ENCODE results near the gene WDR83. TPM values are rescaled to one million over a fixed set of nuclear protein-coding genes. Genes with fewer than 3 reads are reported as not detected.
A peak's percentile ranks its signal among the peaks of the same experiment; 100 is the strongest.

Gene WDR83
- total RNA-seq, 3 donors from 2014 or later (not counting 1 experiment from before 2014, with no cell fraction given): 17.0 to 25.8 (median 25.1) TPM

- no peaks in the 10 kb centered on the region for H3K9me3 ChIP-seq (ENCODE audit: control insufficient read depth, insufficient read depth, low read length)
- DNase-seq: no peak
- H3K27me3 ChIP-seq (ENCODE audit: control insufficient read depth, insufficient read depth, low read length): no peaks in the 10 kb centered on the region
- Mint-ChIP-seq H3K36me3 (peaks cover under 1% of the 10 kb centered on the region), H3K4me3 (no peak overlapping the region), H3K27ac (no peak overlapping the region), H3K4me1 (peaks cover 0 to 7% of the 10 kb centered on the region in 2 donors), H3K27me3 (ENCODE audit: low read depth in 2 of 2) (no peaks in the 10 kb centered on the region), H3K9me3 (no peaks in the 10 kb centered on the region)
- TF ChIP-seq, protein P1, sequence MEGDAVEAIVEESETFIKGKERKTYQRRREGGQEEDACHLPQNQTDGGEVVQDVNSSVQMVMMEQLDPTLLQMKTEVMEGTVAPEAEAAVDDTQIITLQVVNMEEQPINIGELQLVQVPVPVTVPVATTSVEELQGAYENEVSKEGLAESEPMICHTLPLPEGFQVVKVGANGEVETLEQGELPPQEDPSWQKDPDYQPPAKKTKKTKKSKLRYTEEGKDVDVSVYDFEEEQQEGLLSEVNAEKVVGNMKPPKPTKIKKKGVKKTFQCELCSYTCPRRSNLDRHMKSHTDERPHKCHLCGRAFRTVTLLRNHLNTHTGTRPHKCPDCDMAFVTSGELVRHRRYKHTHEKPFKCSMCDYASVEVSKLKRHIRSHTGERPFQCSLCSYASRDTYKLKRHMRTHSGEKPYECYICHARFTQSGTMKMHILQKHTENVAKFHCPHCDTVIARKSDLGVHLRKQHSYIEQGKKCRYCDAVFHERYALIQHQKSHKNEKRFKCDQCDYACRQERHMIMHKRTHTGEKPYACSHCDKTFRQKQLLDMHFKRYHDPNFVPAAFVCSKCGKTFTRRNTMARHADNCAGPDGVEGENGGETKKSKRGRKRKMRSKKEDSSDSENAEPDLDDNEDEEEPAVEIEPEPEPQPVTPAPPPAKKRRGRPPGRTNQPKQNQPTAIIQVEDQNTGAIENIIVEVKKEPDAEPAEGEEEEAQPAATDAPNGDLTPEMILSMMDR (IDR thresholded peaks at IDR 0.05): no peak
- peaks cover 10% of the 10 kb centered on the region for H3K36me3 ChIP-seq (ENCODE audit: control insufficient read depth, insufficient read depth, low read length)
- no peak overlapping the region for H3K4me3 ChIP-seq (ENCODE audit: low read length)
- intact Hi-C loops (cut with micrococcal nuclease): no loop called here
- ATAC-seq: no peak
- WGBS (ENCODE audit: insufficient coverage): 98% methylated on average over 10 of the region's 10 CpGs
- H3K27ac ChIP-seq (ENCODE audit: low read length): no peak overlapping the region
- peaks cover 11% of the 10 kb centered on the region for H3K4me1 ChIP-seq (ENCODE audit: control insufficient read depth, insufficient read depth, low read length)
Observed at GRCh38 chr19:12649941-12650340, 16.7 kb upstream of the WDR83 start.

GRCh38 chr19:12652219-12652618 lies 14.4 kb upstream of the WDR83 start:
- H3K27ac Mint-ChIP-seq: no peak overlapping the region
- 85% methylated on average over 4 of the region's 6 CpGs for WGBS (ENCODE audit: insufficient coverage)
- Histone ChIP-seq H3K27me3 (ENCODE audit: control insufficient read depth, insufficient read depth, low read length) (no peaks in the 10 kb centered on the region), H3K9me3 (ENCODE audit: control insufficient read depth, insufficient read depth, low read length) (no peaks in the 10 kb centered on the region), H3K4me1 (ENCODE audit: control insufficient read depth, insufficient read depth, low read length) (peaks cover 11% of the 10 kb centered on the region), H3K4me3 (ENCODE audit: low read length) (no peak overlapping the region), H3K36me3 (ENCODE audit: control insufficient read depth, insufficient read depth, low read length) (peaks cover 31% of the 10 kb centered on the region), H3K27ac (ENCODE audit: low read length) (no peak overlapping the region)
- H3K9me3 Mint-ChIP-seq: no peaks in the 10 kb centered on the region
- H3K4me3 Mint-ChIP-seq: no peak overlapping the region
- peaks cover 7% of the 10 kb centered on the region in 2 donors for H3K4me1 Mint-ChIP-seq
- TF ChIP-seq, protein P1 (IDR thresholded peaks at IDR 0.05): no peak
- DNase-seq (no peak), ATAC-seq (no peak)
- intact Hi-C loops (cut with micrococcal nuclease): no loop called here
- H3K27me3 Mint-ChIP-seq (ENCODE audit: low read depth in 2 of 2): no peaks in the 10 kb centered on the region
- H3K36me3 Mint-ChIP-seq: peaks cover 10% of the 10 kb centered on the region

DNA sequence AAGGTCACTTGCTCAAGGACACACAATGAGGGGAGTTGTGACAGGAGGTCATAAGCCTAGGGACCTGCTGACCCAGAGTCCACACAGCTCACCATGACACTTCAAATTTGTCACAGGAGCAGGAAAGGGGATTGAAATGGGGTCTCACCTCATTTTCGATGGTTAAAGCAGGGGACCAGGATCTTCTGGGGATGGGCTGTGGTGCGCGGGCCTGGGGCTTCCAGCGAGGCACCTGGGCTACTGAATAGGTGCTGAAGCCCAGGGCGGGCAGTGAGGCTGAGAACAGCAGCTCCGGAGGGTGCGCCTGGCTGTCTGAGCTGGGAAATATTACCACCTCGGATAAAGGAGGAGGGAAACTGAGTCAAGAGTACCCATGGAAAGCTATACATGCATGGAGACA lies 11.1 kb upstream of the WDR83 start:
- Histone ChIP-seq H3K36me3 (ENCODE audit: control insufficient read depth, insufficient read depth, low read length) (peaks cover 51% of the 10 kb centered on the region), H3K9me3 (ENCODE audit: control insufficient read depth, insufficient read depth, low read length) (no peaks in the 10 kb centered on the region), H3K27ac (ENCODE audit: low read length) (no peak overlapping the region), H3K4me3 (ENCODE audit: low read length) (no peak overlapping the region), H3K4me1 (ENCODE audit: control insufficient read depth, insufficient read depth, low read length) (no peaks in the 10 kb centered on the region), H3K27me3 (ENCODE audit: control insufficient read depth, insufficient read depth, low read length) (no peaks in the 10 kb centered on the region)
- intact Hi-C loops (cut with micrococcal nuclease): no loop called here
- ATAC-seq (no peak), DNase-seq (no peak)
- 97% methylated on average over 8 of the region's 8 CpGs for WGBS (ENCODE audit: insufficient coverage)
- peaks cover 0 to 7% of the 10 kb centered on the region in 2 donors for H3K4me1 Mint-ChIP-seq
- no peak overlapping the region for H3K4me3 Mint-ChIP-seq
- TF ChIP-seq, protein P1 (IDR thresholded peaks at IDR 0.05): no peak
- no peak overlapping the region for H3K27ac Mint-ChIP-seq
- no peaks in the 10 kb centered on the region for H3K27me3 Mint-ChIP-seq (ENCODE audit: low read depth in 2 of 2)
- H3K9me3 Mint-ChIP-seq: no peaks in the 10 kb centered on the region
- peaks cover 18% of the 10 kb centered on the region for H3K36me3 Mint-ChIP-seq

GRCh38 chr19:12656899-12657571 lies 9.6 kb upstream of the WDR83 start:
- TF ChIP-seq, protein P1 (IDR thresholded peaks at IDR 0.05): no peak
- 97% methylated on average over 47 of the region's 50 CpGs for WGBS (ENCODE audit: insufficient coverage)
- no peak overlapping the region for H3K27ac Mint-ChIP-seq

More at GRCh38 chr19:12656899-12657571, 9.6 kb upstream of the WDR83 start:
- peaks cover 18% of the 10 kb centered on the region for H3K36me3 Mint-ChIP-seq
- peaks cover 0 to 7% of the 10 kb centered on the region in 2 donors for H3K4me1 Mint-ChIP-seq
- Histone ChIP-seq H3K9me3 (ENCODE audit: control insufficient read depth, insufficient read depth, low read length) (no peaks in the 10 kb centered on the region), H3K27me3 (ENCODE audit: control insufficient read depth, insufficient read depth, low read length) (no peaks in the 10 kb centered on the region), H3K4me3 (ENCODE audit: low read length) (no peak overlapping the region), H3K4me1 (ENCODE audit: control insufficient read depth, insufficient read depth, low read length) (no peaks in the 10 kb centered on the region), H3K36me3 (ENCODE audit: control insufficient read depth, insufficient read depth, low read length) (peaks cover 56% of the 10 kb centered on the region), H3K27ac (ENCODE audit: low read length) (no peak overlapping the region)
- no peaks in the 10 kb centered on the region for H3K27me3 Mint-ChIP-seq (ENCODE audit: low read depth in 2 of 2)
- H3K9me3 Mint-ChIP-seq: no peaks in the 10 kb centered on the region
- H3K4me3 Mint-ChIP-seq: no peak overlapping the region
- ATAC-seq (peak in 2 of 3 donors; percentile 40 to 50), DNase-seq (no peak)
- intact Hi-C loops (cut with micrococcal nuclease): no loop called here

All from natural killer cell (primary cell).